Ovary (tissue), 3 donors: Measurements from ENCODE around the gene VTA1.

Experiments
- POLR2A ChIP-seq: fragments of 450-650 bp; IDR thresholded peaks from one replicate; pipeline ENCODE4 v1.6.1; 2017; ENCODE audit warnings: antibody characterized with exemption, mild to moderate bottlenecking, moderate library complexity
- TF ChIP-seq, protein P1 (sequence below), 3 donors: fragments of 450-650 bp in 2 of 3; fragments of 200-600 bp in 1 of 3; IDR thresholded peaks; one replicate each; pipeline versions ENCODE4 v1.5.1 to v1.8.0; 2016 to 2022; ENCODE audit warnings: antibody characterized with exemption in 3 of 3, mild to moderate bottlenecking in 1 of 3
- donor health status: DM: no; HTN: no; CAD: no.

DNA sequence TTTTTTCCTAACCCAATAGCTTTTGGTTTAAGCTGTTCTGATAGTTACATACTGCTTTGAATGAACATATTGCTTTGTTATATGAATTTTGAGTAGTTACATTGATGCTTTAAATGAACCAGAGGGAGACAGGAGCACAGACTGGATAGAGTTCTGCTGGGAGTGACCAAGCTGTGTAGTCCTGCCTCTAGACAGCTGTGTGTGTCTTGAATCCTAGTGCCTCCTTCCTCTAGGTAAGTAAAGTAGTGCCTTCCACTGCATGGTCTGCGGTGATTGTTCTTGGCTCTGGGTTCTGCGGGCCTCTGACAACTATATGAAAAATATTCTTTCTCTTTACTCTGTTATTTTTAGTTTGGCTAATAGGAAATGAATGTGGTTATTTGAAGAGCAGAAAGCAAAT lies 108.7 kb downstream of the VTA1 start:
- no peak for TF ChIP-seq POLR2A
- TF ChIP-seq, protein P1, sequence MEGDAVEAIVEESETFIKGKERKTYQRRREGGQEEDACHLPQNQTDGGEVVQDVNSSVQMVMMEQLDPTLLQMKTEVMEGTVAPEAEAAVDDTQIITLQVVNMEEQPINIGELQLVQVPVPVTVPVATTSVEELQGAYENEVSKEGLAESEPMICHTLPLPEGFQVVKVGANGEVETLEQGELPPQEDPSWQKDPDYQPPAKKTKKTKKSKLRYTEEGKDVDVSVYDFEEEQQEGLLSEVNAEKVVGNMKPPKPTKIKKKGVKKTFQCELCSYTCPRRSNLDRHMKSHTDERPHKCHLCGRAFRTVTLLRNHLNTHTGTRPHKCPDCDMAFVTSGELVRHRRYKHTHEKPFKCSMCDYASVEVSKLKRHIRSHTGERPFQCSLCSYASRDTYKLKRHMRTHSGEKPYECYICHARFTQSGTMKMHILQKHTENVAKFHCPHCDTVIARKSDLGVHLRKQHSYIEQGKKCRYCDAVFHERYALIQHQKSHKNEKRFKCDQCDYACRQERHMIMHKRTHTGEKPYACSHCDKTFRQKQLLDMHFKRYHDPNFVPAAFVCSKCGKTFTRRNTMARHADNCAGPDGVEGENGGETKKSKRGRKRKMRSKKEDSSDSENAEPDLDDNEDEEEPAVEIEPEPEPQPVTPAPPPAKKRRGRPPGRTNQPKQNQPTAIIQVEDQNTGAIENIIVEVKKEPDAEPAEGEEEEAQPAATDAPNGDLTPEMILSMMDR (IDR thresholded peaks at IDR 0.05), result no peak
